OCI-LY1 (cell line): ENCODE results near the gene NLRC4.
A peak's percentile ranks its signal among the peaks of the same experiment; 100 is the strongest.

Experiments
- H2AFZ ChIP-seq: fragments of 200-600 bp; sonication (generic), shearing (Covaris generic); 2 replicates; pipeline ENCODE4 v1.6.0; 2014; ENCODE audit warnings: antibody characterized with exemption, mild to moderate bottlenecking, low read length
- H3F3A ChIP-seq: fragments of 200-600 bp; sonication (generic), shearing (Covaris generic); 2 replicates; pipeline ENCODE4 v1.6.0; 2014; ENCODE audit warnings: mild to moderate bottlenecking, antibody characterized with exemption, low read length, moderate library complexity; ENCODE audit not compliant: insufficient read depth
- H3K27ac ChIP-seq: fragments of 200-600 bp; sonication (generic); 2 replicates; pipeline ENCODE4 v1.5.1; 2014; ENCODE audit warnings: low read length, mixed run types, mild to moderate bottlenecking, low read depth; ENCODE audit not compliant: poor library complexity, severe bottlenecking
- H3K27me3 ChIP-seq: fragments of 200-600 bp; sonication (generic); 2 replicates; pipeline ENCODE4 v1.6.0; 2014; ENCODE audit warnings: antibody characterized with exemption, mild to moderate bottlenecking, low read length, moderate library complexity; ENCODE audit not compliant: insufficient read depth
- H3K36me3 ChIP-seq: fragments of 200-600 bp; sonication (generic); 2 replicates; pipeline ENCODE4 v1.6.1; 2014; ENCODE audit warnings: mild to moderate bottlenecking, antibody characterized with exemption, low read length, moderate library complexity, mixed read lengths; ENCODE audit not compliant: insufficient read depth
- H3K4me1 ChIP-seq: fragments of 200-600 bp; sonication (generic); 2 replicates; pipeline ENCODE4 v1.5.1; 2014; ENCODE audit warnings: mild to moderate bottlenecking, low read length, moderate library complexity; ENCODE audit not compliant: insufficient read depth, severe bottlenecking
- H3K4me2 ChIP-seq: fragments of 200-600 bp; sonication (generic), shearing (Covaris generic); 2 replicates; pipeline ENCODE4 v1.6.1; 2014; ENCODE audit warnings: low read length
- H3K4me3 ChIP-seq: fragments of 200-600 bp; sonication (generic); 2 replicates; pipeline ENCODE4 v1.5.1; 2014; ENCODE audit warnings: low read length, low read depth, mild to moderate bottlenecking, mixed read lengths; ENCODE audit not compliant: poor library complexity, severe bottlenecking
- H3K79me2 ChIP-seq: fragments of 200-600 bp; shearing (Covaris generic); 2 replicates; pipeline ENCODE4 v1.6.1; 2016; ENCODE audit warnings: mixed run types, low read length, mixed read lengths; ENCODE audit not compliant: insufficient read depth
- H3K9ac ChIP-seq: fragments of 200-600 bp; sonication (generic), shearing (Covaris generic); 2 replicates; pipeline ENCODE4 v1.6.1; 2014; ENCODE audit warnings: mild to moderate bottlenecking, low read length, mixed read lengths
- H3K9me2 ChIP-seq: fragments of 200-600 bp; sonication (generic), shearing (Covaris generic); 2 replicates; pipeline ENCODE4 v1.6.1; 2014; ENCODE audit warnings: low read depth, mild to moderate bottlenecking, low read length, mixed read lengths
- H3K9me3 ChIP-seq: fragments of 200-600 bp; shearing (Covaris generic); 2 replicates; pipeline ENCODE4 v1.6.1; 2014; ENCODE audit warnings: low read length, mixed read lengths
- H4K20me1 ChIP-seq: fragments of 200-600 bp; sonication (generic), shearing (Covaris generic); 2 replicates; pipeline ENCODE4 v1.6.0; 2016; ENCODE audit warnings: mild to moderate bottlenecking, low read length; ENCODE audit not compliant: insufficient read depth
- CTCF ChIP-seq: fragments of 200-600 bp; sonication (generic), shearing (Covaris generic); IDR thresholded peaks from 2 replicates; pipeline ENCODE4 v1.5.1; 2017; ENCODE audit warnings: mild to moderate bottlenecking, antibody characterized with exemption, low read length, moderate library complexity, mixed read lengths
- EZH2 ChIP-seq: fragments of 200-600 bp; sonication (generic), shearing (Covaris generic); IDR thresholded peaks from 2 replicates; pipeline ENCODE4 v1.8.0; 2017; ENCODE audit warnings: borderline replicate concordance, mixed run types, mild to moderate bottlenecking, antibody characterized with exemption, low read length, moderate library complexity, mixed read lengths

NLRC4 gene

GRCh38 chr2:32284321-32284720, 19.6 kb upstream of the NLRC4 start:
- no peaks in the 10 kb centered on the region for H3K4me1 ChIP-seq
- H3K27ac ChIP-seq: no peak overlapping the region
- no peaks in the 10 kb centered on the region for H3K9me3 ChIP-seq
- H3K4me2 ChIP-seq: no peak overlapping the region
- H3K27me3 ChIP-seq: no peaks in the 10 kb centered on the region
- no peak overlapping the region for H2AFZ ChIP-seq
- no peak overlapping the region for H3K4me3 ChIP-seq
- peaks cover 41% of the 10 kb centered on the region for H3K36me3 ChIP-seq
- TF ChIP-seq EZH2 (no peak), CTCF (no peak)
- H3K79me2 ChIP-seq: peaks cover 61% of the 10 kb centered on the region
- H3F3A ChIP-seq: no peaks in the 10 kb centered on the region
- H3K9me2 ChIP-seq: no peaks in the 10 kb centered on the region
- no peak overlapping the region for H3K9ac ChIP-seq
- no peaks in the 10 kb centered on the region for H4K20me1 ChIP-seq

DNA sequence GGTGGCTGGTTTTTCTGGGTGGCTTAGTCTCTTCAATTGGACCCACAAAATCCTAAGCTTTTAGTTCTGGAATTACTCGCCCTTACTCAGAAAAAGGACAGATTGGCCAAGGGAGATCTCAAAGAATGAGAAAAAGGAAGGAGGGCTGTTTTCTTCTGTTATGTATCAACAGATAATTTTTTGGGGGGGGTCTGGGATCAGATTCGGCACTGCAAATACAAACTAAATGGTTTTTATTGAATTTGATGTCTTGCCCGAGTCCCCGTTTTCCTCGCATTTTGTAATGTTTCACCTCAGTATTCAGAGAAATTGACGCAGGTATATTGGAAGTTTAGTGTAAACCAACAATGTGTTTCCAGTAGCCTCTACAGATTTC, 13.8 kb upstream of the NLRC4 start:
- Histone ChIP-seq H4K20me1 (no peaks in the 10 kb centered on the region), H3K9me2 (no peaks in the 10 kb centered on the region), H3K4me2 (peak overlapping the region; percentile 71), H3K4me3 (peak overlapping the region; percentile 82), H2AFZ (no peak overlapping the region), H3K4me1 (peaks cover 16% of the 10 kb centered on the region), H3F3A (no peaks in the 10 kb centered on the region), H3K9me3 (no peaks in the 10 kb centered on the region), H3K9ac (peak overlapping the region; percentile 80), H3K27me3 (no peaks in the 10 kb centered on the region), H3K79me2 (peaks cover 36% of the 10 kb centered on the region), H3K27ac (no peak overlapping the region), H3K36me3 (peaks cover 28% of the 10 kb centered on the region)
- TF ChIP-seq CTCF (no peak), EZH2 (no peak)

- H4K20me1 ChIP-seq: no peaks in the 10 kb centered on the region
- H3K4me2 ChIP-seq: peak within 1 kb of the TSS; percentile 71
- H3K27me3 ChIP-seq: no peaks in the 10 kb centered on the region
- no peaks in the 10 kb centered on the region for H3K9me2 ChIP-seq
- no peaks in the 10 kb centered on the region for H3F3A ChIP-seq
- H3K9me3 ChIP-seq: no peaks in the 10 kb centered on the region
- TF ChIP-seq EZH2 (no peak), CTCF (no peak)
- no peak within 1 kb of the TSS for H3K27ac ChIP-seq
- H3K4me3 ChIP-seq: peak within 1 kb of the TSS; percentile 82
- peaks cover 16% of the 10 kb centered on the region for H3K4me1 ChIP-seq
- peaks cover 31% of the 10 kb centered on the region for H3K79me2 ChIP-seq
- peak within 1 kb of the TSS; percentile 80 for H3K9ac ChIP-seq
- H2AFZ ChIP-seq: no peak within 1 kb of the TSS
- H3K36me3 ChIP-seq: peaks cover 22% of the 10 kb centered on the region
Observed at GRCh38 chr2:32277674-32278477, 13.2 kb upstream of the NLRC4 start, which contains the start of gene YIPF4. YIPF4 (plus strand) TSS chr2:32277904; CDS start chr2:32278156, 252 bp downstream.
